ENCODE results near the gene TRPV4. TPM values are rescaled to one million over a fixed set of nuclear protein-coding genes. Genes with fewer than 3 reads are reported as not detected.

Gene TRPV4
- total RNA-seq, 4 donors from 2014 or later: 0.34 to 0.55 TPM; not detected in 2

DNA sequence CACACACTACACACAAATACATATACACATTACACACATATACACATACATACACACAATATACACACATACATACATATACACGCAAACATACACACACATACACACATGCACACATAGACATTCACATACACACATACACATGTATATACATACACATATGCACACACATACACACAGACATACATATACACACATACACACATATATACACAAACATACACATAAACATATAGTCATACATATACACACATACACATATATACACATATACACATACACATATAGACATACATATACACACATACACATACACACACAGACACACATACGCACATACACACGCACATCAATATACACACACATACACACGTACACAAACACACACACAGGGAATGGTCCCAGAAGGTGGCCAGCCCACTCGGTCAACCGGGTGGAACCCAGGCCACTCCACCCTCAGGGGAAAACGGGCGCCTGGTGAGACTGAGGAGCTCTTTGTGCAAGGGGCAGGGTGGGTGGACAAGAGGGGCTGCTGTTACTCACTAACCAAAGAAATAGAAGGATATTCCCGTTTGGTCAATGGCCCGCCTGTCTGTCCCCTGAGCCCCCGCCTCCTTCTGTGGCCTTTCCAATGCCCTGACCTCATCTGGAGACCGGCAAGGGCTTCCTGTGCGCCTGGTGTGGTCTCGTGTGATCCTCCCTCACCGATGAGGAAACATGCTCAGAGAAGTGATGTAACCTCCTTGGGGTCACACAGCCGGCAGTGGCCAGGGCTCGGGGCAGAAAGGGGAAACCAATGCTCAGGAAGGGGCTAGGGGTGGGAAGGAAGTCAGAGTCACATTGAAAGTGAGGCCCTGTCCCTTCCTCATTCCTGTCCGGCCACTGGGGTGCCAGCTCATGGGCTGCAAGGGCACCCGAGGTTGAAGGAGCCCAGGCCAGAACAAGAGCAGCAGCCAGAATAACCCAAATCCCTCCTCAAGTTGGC, 5.3 kb downstream of the TRPV4 start:
- TF ChIP-seq POLR2A (IDR thresholded peaks at IDR 0.05): no peak
- TF ChIP-seq, protein P1, sequence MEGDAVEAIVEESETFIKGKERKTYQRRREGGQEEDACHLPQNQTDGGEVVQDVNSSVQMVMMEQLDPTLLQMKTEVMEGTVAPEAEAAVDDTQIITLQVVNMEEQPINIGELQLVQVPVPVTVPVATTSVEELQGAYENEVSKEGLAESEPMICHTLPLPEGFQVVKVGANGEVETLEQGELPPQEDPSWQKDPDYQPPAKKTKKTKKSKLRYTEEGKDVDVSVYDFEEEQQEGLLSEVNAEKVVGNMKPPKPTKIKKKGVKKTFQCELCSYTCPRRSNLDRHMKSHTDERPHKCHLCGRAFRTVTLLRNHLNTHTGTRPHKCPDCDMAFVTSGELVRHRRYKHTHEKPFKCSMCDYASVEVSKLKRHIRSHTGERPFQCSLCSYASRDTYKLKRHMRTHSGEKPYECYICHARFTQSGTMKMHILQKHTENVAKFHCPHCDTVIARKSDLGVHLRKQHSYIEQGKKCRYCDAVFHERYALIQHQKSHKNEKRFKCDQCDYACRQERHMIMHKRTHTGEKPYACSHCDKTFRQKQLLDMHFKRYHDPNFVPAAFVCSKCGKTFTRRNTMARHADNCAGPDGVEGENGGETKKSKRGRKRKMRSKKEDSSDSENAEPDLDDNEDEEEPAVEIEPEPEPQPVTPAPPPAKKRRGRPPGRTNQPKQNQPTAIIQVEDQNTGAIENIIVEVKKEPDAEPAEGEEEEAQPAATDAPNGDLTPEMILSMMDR (IDR thresholded peaks at IDR 0.05): no peak
- Histone ChIP-seq H3K27ac (no peak overlapping the region), H3K36me3 (no peaks in the 10 kb centered on the region), H3K9me3 (no peaks in the 10 kb centered on the region), H3K27me3 (no peaks in the 10 kb centered on the region), H3K4me1 (peaks cover 0 to under 1% of the 10 kb centered on the region in 2 donors), H3K4me3 (no peak overlapping the region)
- no peak for DNase-seq
- intact Hi-C loops (cut with DNase I; ENCODE audit: low total_unique reads): no loop called here

DNA sequence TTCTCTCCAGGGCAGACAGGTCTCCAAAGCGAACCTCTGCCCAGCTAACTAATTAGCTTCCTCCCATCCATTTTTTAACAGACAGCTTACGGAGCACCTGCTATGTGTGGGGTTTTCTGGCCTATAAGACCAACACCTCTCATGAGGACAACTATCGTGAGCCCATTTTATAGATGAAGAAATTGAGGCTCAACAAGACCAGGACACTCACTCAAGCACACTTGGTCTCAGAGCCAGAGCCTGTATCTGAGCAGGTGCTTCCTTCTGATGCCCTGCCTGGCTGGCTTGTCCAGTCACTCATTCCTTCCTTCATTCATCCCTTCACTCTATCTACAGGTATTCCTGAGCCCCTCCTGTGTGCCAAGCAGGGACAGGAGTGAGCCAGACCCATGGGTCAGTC, 6.1 kb downstream of the TRPV4 start:
- Histone ChIP-seq H3K4me1 (no peaks in the 10 kb centered on the region), H3K9me3 (no peaks in the 10 kb centered on the region), H3K36me3 (no peaks in the 10 kb centered on the region), H3K27ac (no peak overlapping the region), H3K27me3 (no peaks in the 10 kb centered on the region), H3K4me3 (no peak overlapping the region)
- intact Hi-C loops (cut with DNase I; ENCODE audit: low total_unique reads): no loop called here
- no peak for TF ChIP-seq POLR2A (IDR thresholded peaks at IDR 0.05)
- TF ChIP-seq, protein P1 (IDR thresholded peaks at IDR 0.05): no peak
- no peak for DNase-seq

DNA sequence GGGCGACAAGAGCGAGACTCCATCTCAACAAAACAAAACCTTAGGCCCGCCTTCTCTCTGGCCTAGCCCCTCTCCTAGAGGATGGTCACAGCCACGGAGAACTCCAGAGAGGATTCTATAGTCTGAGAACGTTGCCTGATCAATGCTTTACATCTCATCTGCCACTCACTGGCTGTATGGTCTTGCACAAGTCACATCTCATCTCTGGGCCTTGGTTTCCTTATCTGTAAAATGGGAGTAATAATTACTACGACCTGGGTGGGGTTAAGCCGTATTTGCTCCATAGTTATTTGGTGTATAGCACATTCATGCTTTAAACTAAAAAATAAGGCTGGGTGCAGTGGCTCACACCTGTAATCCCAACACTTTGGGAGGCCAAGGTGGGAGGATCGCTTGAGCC, 8.5 kb downstream of the TRPV4 start:
- no peak for DNase-seq
- TF ChIP-seq POLR2A (IDR thresholded peaks at IDR 0.05): no peak
- TF ChIP-seq, protein P1 (IDR thresholded peaks at IDR 0.05): no peak
- no peak overlapping the region for H3K27ac ChIP-seq
- intact Hi-C loops (cut with DNase I; ENCODE audit: low total_unique reads): no loop called here
- H3K36me3 ChIP-seq: no peaks in the 10 kb centered on the region
- no peak overlapping the region for H3K4me3 ChIP-seq
- no peaks in the 10 kb centered on the region for H3K27me3 ChIP-seq
- H3K9me3 ChIP-seq: no peaks in the 10 kb centered on the region
- H3K4me1 ChIP-seq: no peaks in the 10 kb centered on the region

DNA sequence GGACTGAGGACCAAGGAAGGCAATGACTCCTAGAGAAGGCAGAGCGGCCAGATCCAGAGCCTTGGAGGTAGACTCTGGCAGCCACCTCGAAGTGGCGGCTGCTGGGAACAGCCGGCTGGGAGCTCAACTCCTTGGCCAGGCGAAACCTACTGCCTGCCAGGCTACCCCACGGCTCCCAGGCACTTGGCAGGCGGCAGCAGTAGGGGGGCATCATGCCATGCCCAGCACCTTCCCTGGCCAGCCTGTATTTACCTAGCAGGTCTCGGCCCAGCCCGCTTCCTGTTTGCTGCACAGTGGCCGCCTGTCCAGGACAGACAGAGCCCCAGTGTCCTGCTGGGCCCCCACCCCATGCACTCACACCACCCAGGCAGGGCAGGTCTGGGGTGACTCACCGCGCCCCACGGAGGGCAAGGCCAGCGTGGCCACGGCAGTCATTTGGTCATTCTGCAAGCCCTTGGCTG, 10.2 kb downstream of the TRPV4 start:
- TF ChIP-seq POLR2A (IDR thresholded peaks at IDR 0.05): no peak
- TF ChIP-seq, protein P1 (IDR thresholded peaks at IDR 0.05): no peak
- Histone ChIP-seq H3K4me3 (no peak overlapping the region), H3K4me1 (no peaks in the 10 kb centered on the region), H3K27ac (no peak overlapping the region), H3K27me3 (no peaks in the 10 kb centered on the region), H3K36me3 (no peaks in the 10 kb centered on the region), H3K9me3 (no peaks in the 10 kb centered on the region)
- DNase-seq: no peak
- intact Hi-C loops (cut with DNase I; ENCODE audit: low total_unique reads): no loop called here

DNA sequence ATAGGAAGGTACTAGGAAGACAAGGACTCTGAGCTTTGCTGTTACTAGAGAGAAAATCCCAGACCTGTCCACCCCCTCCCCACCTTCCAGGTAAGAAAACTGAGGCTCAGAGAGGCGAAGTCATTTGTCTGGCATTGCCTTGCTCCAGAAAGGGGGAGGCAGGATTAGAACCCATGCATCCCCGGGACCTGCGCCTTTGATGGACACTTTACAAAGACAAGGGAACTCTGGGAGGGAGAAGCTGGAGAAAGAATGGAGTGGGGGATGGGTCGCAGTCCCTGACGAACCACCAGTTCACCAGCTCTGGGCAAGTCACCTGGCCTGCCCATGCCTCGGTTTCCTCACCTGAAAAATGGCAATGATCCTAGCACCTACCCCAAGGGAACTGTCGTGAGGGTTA, 10.8 kb downstream of the TRPV4 start:
- intact Hi-C loops (cut with DNase I; ENCODE audit: low total_unique reads): no loop called here
- H3K27me3 ChIP-seq: no peaks in the 10 kb centered on the region
- H3K36me3 ChIP-seq: no peaks in the 10 kb centered on the region
- no peak overlapping the region for H3K4me3 ChIP-seq
- H3K9me3 ChIP-seq: no peaks in the 10 kb centered on the region
- no peak overlapping the region for H3K27ac ChIP-seq
- no peak for DNase-seq
- H3K4me1 ChIP-seq: no peaks in the 10 kb centered on the region
- TF ChIP-seq, protein P1 (IDR thresholded peaks at IDR 0.05): no peak
- TF ChIP-seq POLR2A (IDR thresholded peaks at IDR 0.05): no peak

All from uterus (tissue), 4 donors.